GM19438 (cell line): ENCODE results near the gene SNX30.

Experiments used
- ATAC-seq: cut with Tn5 transposase; IDR thresholded peaks from one replicate; pipeline ENCODE4 v1.9.1; 2021; ENCODE audit warnings: low read depth; ENCODE audit not compliant: unreplicated experiment

Gene SNX30

GRCh38 chr9:112815868-112816267 lies 65.3 kb downstream of the SNX30 start:
- no peak for ATAC-seq

- ATAC-seq = peak; percentile 86
Observed at GRCh38 chr9:112817860-112818203, 67.3 kb downstream of the SNX30 start.

- peak; percentile 51 for ATAC-seq
Observed at GRCh38 chr9:112819635-112820496, 69.3 kb downstream of the SNX30 start.

- no peak for ATAC-seq
Observed at GRCh38 chr9:112820881-112821280, 70.3 kb downstream of the SNX30 start.

GRCh38 chr9:112822618-112823017 lies 72.1 kb downstream of the SNX30 start:
- ATAC-seq = no peak

- ATAC-seq = no peak
Observed at GRCh38 chr9:112823257-112823656, 72.7 kb downstream of the SNX30 start.

- no peak for ATAC-seq
Observed at GRCh38 chr9:112831281-112831851, 80.8 kb downstream of the SNX30 start.

GRCh38 chr9:112831969-112832368 lies 81.4 kb downstream of the SNX30 start:
- no peak for ATAC-seq

GRCh38 chr9:112833081-112833480 lies 82.5 kb downstream of the SNX30 start:
- no peak for ATAC-seq

GRCh38 chr9:112836394-112836793 lies 85.8 kb downstream of the SNX30 start:
- no peak for ATAC-seq

GRCh38 chr9:112838342-112838741 lies 87.8 kb downstream of the SNX30 start:
- ATAC-seq = no peak

GRCh38 chr9:112839331-112839730 lies 88.8 kb downstream of the SNX30 start:
- no peak for ATAC-seq

GRCh38 chr9:112841261-112841660 lies 90.7 kb downstream of the SNX30 start:
- no peak for ATAC-seq

GRCh38 chr9:112842555-112842954 lies 92.0 kb downstream of the SNX30 start:
- ATAC-seq = no peak

- peak; percentile 96 for ATAC-seq
Observed at GRCh38 chr9:112844771-112845542, 94.4 kb downstream of the SNX30 start.

- ATAC-seq = no peak
Observed at GRCh38 chr9:112846528-112847488, 96.2 kb downstream of the SNX30 start.

GRCh38 chr9:112848316-112849151 lies 98.0 kb downstream of the SNX30 start:
- ATAC-seq = no peak

- ATAC-seq = no peak
Observed at GRCh38 chr9:112849363-112849922, 98.9 kb downstream of the SNX30 start.

GRCh38 chr9:112850840-112851239 lies 100.3 kb downstream of the SNX30 start:
- ATAC-seq = no peak
